ENCODE results near the gene PAK4. TPM values are rescaled to one million over a fixed set of nuclear protein-coding genes. Genes with fewer than 3 reads are reported as not detected.

Gene PAK4
- total RNA-seq, 4 donors from 2014 or later: 4.0 to 4.8 (median 4.6) TPM

GRCh38 chr19:39155741-39156140, 30.2 kb downstream of the PAK4 start:
- TF ChIP-seq CTCF (IDR thresholded peaks at IDR 0.05; ENCODE audit: low read depth): no peak

- TF ChIP-seq CTCF (IDR thresholded peaks at IDR 0.05; ENCODE audit: low read depth): no peak
These were observed 31.0 kb downstream of the PAK4 start for GRCh38 chr19:39156326-39157230.

- TF ChIP-seq CTCF (IDR thresholded peaks at IDR 0.05; ENCODE audit: low read depth): no peak
These were observed 31.9 kb downstream of the PAK4 start for GRCh38 chr19:39157275-39157996.

GRCh38 chr19:39157997-39158389, 32.4 kb downstream of the PAK4 start:
- TF ChIP-seq CTCF (IDR thresholded peaks at IDR 0.05; ENCODE audit: low read depth): no peak

- no peak for TF ChIP-seq CTCF (IDR thresholded peaks at IDR 0.05; ENCODE audit: low read depth)
These were observed 33.2 kb downstream of the PAK4 start for GRCh38 chr19:39158646-39159260.

- TF ChIP-seq CTCF (IDR thresholded peaks at IDR 0.05; ENCODE audit: low read depth): no peak
These were observed 34.9 kb downstream of the PAK4 start for GRCh38 chr19:39160523-39160861.

All from subcutaneous adipose tissue (tissue), 4 donors.